Muscle layer of duodenum (tissue), 2 donors: ENCODE data around the gene RGS12.
A peak's percentile ranks its signal among the peaks of the same experiment; 100 is the strongest.
"Not testable (repeated sequence)": the region's sequence is repeated elsewhere in the genome, so short reads cannot be mapped to it uniquely, and the experiment has no call there.

Experiments used
- H3K27ac ChIP-seq: one replicate; pipeline ENCODE4 v1.7.0; 2013; ENCODE audit warnings: mild to moderate bottlenecking, low read length
- H3K27me3 ChIP-seq: one replicate; pipeline ENCODE4 v1.7.0; 2013; ENCODE audit warnings: low read depth, mild to moderate bottlenecking, control low read depth, low read length
- H3K36me3 ChIP-seq, 2 donors: one replicate each; pipeline ENCODE4 v1.7.0; 2013; ENCODE audit warnings: low read length in 2 of 2, control low read depth in 1 of 2, mild to moderate bottlenecking in 1 of 2; ENCODE audit not compliant: insufficient read depth in 2 of 2, control insufficient read depth in 1 of 2
- H3K4me1 ChIP-seq, 2 donors: one replicate each; pipeline ENCODE4 v1.7.0; 2013; ENCODE audit warnings: low read length in 2 of 2, mild to moderate bottlenecking in 2 of 2, control low read depth in 1 of 2, moderate library complexity in 1 of 2; ENCODE audit not compliant: insufficient read depth in 2 of 2, control insufficient read depth in 1 of 2
- H3K4me3 ChIP-seq, 2 donors: one replicate each; pipeline ENCODE4 v1.7.0; 2013; ENCODE audit warnings: low read length in 2 of 2, low read depth in 1 of 2, mild to moderate bottlenecking in 1 of 2
- H3K9me3 ChIP-seq, 2 donors: one replicate each; pipeline ENCODE4 v1.7.0; 2013; ENCODE audit warnings: low read length in 2 of 2, control low read depth in 1 of 2, mild to moderate bottlenecking in 1 of 2; ENCODE audit not compliant: control insufficient read depth in 1 of 2
- donor health status: healthy.

Gene RGS12

GRCh38 chr4:3293401-3294391, 875 bp downstream of the RGS12 start:
- Histone ChIP-seq H3K36me3 (no peaks in the 10 kb centered on the region), H3K4me1 (peaks cover 0 to 17% of the 10 kb centered on the region in 2 donors), H3K27me3 (no peaks in the 10 kb centered on the region), H3K4me3 (peak overlapping the region; percentile 56 to 59), H3K9me3 (peaks cover 0 to 3% of the 10 kb centered on the region in 2 donors), H3K27ac (peak overlapping the region; percentile 67)

GRCh38 chr4:3294401-3295241, 1.8 kb downstream of the RGS12 start:
- Histone ChIP-seq H3K4me3 (peak overlapping the region in 1 of 2 donors; percentile 59), H3K4me1 (peaks cover 0 to 21% of the 10 kb centered on the region in 2 donors), H3K9me3 (peaks cover 0 to 3% of the 10 kb centered on the region in 2 donors), H3K27ac (no peak overlapping the region), H3K27me3 (no peaks in the 10 kb centered on the region), H3K36me3 (no peaks in the 10 kb centered on the region)

GRCh38 chr4:3295837-3296624, 3.2 kb downstream of the RGS12 start:
- H3K4me1 ChIP-seq, result peaks cover 0 to 26% of the 10 kb centered on the region in 2 donors
- no peak overlapping the region for H3K27ac ChIP-seq
- H3K4me3 ChIP-seq, result no peak overlapping the region
- peaks cover 0 to 3% of the 10 kb centered on the region in 2 donors for H3K9me3 ChIP-seq
- no peaks in the 10 kb centered on the region for H3K27me3 ChIP-seq
- no peaks in the 10 kb centered on the region for H3K36me3 ChIP-seq

GRCh38 chr4:3296651-3297050, 3.8 kb downstream of the RGS12 start:
- Histone ChIP-seq H3K27me3 (no peaks in the 10 kb centered on the region), H3K4me1 (peaks cover 0 to 23% of the 10 kb centered on the region in 2 donors), H3K4me3 (no peak overlapping the region), H3K27ac (no peak overlapping the region), H3K36me3 (no peaks in the 10 kb centered on the region), H3K9me3 (peaks cover 0 to 3% of the 10 kb centered on the region in 2 donors)

- Histone ChIP-seq H3K9me3 (peaks cover 0 to 3% of the 10 kb centered on the region in 2 donors), H3K36me3 (no peaks in the 10 kb centered on the region), H3K27ac (no peak overlapping the region), H3K4me1 (peaks cover 0 to 24% of the 10 kb centered on the region in 2 donors), H3K4me3 (no peak overlapping the region), H3K27me3 (no peaks in the 10 kb centered on the region)
Measured at GRCh38 chr4:3297066-3297859, 4.4 kb downstream of the RGS12 start.

DNA sequence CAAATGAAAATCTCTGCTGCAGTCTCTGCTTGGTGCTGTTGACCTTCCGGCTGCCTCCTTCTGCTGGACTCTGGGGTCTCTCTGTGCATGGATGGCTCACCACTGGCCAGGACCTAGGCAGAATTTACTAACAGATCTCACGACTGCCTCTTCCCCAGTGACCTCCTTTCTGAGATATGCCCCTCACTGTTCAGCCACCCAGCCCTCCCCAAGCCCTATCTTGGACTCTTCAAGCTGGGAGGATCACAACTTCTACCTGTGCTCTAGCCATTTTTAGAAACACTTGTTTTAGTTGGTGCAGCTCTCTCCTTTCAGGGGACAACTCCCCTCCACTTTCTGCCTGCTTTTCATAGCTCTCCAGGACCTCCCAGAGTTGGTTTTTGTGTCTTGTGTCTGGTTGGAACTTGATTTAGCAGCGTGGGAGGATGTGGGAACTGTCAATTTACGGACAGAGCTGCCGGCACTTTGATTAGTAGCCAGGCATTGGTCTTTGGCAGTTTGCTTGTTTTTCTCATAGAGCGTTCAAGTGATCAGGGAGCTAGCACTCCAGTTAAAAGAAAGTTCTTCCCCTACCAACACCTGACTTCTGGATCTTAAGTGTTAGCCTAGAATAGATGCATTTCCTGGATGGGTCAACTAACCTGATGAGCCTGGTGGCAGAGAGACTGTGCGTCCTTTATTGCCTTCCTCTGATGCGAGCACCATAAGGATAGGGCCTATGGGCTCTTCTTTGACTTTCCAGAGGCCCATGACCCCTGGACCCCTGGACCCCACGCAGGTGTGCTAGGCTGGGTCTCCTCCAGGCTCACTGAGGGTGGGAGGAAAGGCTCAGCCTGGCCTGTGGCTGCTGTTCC, 6.5 kb downstream of the RGS12 start:
- H3K27ac ChIP-seq, result no peak overlapping the region
- peaks cover 0 to 14% of the 10 kb centered on the region in 2 donors for H3K4me1 ChIP-seq
- no peaks in the 10 kb centered on the region for H3K27me3 ChIP-seq
- H3K36me3 ChIP-seq, result no peaks in the 10 kb centered on the region
- H3K9me3 ChIP-seq, result peaks cover 0 to 3% of the 10 kb centered on the region in 2 donors
- H3K4me3 ChIP-seq, result no peak overlapping the region

DNA sequence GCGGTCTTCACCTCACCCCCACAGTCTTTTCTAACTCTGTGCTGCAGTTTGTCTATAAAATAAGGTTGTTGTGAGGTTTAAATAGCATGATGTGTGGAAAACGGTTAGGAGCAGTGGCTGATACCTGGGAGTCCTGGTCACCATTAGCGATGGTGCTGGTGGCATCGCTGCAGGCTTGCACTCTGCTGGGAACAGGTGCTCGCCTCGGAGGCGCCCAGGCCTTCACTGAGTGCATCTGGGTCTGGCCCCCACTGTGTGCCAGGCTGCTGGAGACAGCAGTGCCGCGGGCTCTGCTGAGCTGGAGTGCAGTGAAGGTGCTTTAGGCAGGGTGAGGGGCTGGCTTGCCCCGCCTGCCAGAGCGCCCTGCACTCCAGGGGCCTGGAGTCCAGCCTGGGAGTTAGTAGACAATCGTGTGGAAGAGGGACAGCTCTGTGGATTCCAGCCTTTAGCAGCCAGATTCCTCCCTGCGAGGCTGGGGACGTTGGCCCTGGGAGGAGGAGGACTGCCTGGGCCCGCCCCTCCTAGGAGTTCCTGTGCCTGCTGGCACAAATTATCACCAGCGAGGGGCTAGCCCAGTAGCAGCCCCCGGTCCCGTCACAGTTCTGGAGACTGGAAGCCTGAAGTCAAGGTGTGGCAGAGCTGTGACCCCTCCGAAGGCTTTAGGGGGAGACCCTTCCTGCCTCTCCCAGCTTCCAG, 7.3 kb downstream of the RGS12 start:
- Histone ChIP-seq H3K27ac (no peak overlapping the region), H3K36me3 (no peaks in the 10 kb centered on the region), H3K9me3 (peaks cover 0 to 3% of the 10 kb centered on the region in 2 donors), H3K4me1 (peaks cover 2 to 21% of the 10 kb centered on the region in 2 donors), H3K4me3 (no peak overlapping the region), H3K27me3 (no peaks in the 10 kb centered on the region)

DNA sequence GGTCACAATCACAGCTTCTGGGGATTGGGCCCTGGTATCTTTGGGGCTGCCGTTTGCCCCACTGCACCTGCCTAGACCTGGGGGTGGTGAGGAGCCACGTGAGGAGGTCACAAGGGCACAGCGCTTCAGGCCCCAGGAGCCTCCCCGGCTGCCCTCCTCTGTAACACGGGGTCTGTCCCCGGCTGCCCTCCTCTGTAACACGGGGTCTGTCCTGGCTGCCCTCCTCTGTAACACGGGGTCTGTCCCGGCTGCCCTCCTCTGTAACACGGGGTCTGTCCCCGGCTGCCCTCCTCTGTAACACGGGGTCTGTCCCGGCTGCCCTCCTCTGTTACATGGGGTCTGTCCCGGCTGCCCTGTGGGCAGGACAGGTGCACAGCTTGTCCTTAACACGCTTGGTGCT, 8.1 kb downstream of the RGS12 start:
- H3K4me1 ChIP-seq, result peaks cover 7 to 25% of the 10 kb centered on the region in 2 donors

GRCh38 chr4:3301450-3302172, 8.8 kb downstream of the RGS12 start:
- Histone ChIP-seq H3K4me1 (peaks cover 11 to 25% of the 10 kb centered on the region in 2 donors), H3K36me3 (no peaks in the 10 kb centered on the region), H3K27ac (no peak overlapping the region), H3K4me3 (no peak overlapping the region), H3K9me3 (peaks cover 0 to 3% of the 10 kb centered on the region in 2 donors), H3K27me3 (no peaks in the 10 kb centered on the region)

More for the DNA sequence above, 8.1 kb downstream of the RGS12 start:
- H3K36me3 ChIP-seq, H3K27me3 ChIP-seq, H3K9me3 ChIP-seq, H3K27ac ChIP-seq, H3K4me3 ChIP-seq: not testable (repeated sequence)
